ENCODE results near the gene DYNC1H1. TPM values are rescaled to one million over a fixed set of nuclear protein-coding genes. Genes with fewer than 3 reads are reported as not detected.

DYNC1H1 gene
- total and polyA plus RNA-seq, 2 experiments from 2014 or later = 141 to 405 TPM

DNA sequence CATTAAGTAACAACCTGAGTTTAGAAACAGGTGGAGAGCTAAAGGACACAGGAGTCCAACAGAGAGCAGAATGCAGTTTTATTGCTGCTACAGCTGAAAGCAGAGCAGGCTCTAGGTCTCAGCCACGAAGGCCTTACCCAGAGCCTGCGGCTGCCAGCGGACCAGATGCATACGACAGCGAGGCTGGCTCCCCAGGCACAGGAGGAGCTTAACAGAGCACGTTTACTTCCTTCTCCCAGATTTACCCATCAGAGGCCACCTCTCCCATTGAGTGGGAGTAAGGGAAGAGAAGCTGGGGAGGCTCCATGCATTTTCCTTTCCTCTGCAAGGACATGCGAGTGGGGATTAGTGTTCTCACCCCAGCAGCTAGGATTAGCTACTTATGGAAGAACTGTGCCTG, 22.6 kb downstream of the DYNC1H1 start:
- no peak for TF ChIP-seq CTCF (IDR thresholded peaks at IDR 0.05; ENCODE audit: poor library complexity)
- no peak for TF ChIP-seq EZH2phosphoT487 (IDR thresholded peaks at IDR 0.05; ENCODE audit: low read depth, severe bottlenecking, unreplicated experiment)
- TF ChIP-seq EZH2 (IDR thresholded peaks at IDR 0.05; ENCODE audit: borderline replicate concordance) = no peak
- peaks cover 5% of the 10 kb centered on the region for H4K20me1 ChIP-seq (ENCODE audit: insufficient read depth, poor library complexity, severe bottlenecking)

DNA sequence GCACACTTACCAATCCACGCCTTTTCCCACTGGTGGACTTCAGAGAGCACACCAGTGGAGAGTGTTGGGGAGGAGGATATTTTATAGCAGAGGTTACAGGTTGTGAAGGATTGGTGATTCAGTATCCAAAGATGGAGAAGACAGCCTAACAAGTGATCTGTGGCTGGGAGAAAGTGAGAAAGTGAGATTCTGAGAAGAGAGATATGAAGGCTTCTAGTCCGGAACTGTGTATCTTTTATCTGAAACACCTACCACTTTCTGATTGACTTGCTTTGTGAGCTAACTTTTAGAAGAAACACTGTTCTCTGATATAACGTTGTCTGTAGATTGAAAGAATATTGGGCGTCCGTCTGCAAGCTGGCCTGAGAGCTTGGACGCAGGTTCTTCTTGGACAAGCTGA, 24.0 kb downstream of the DYNC1H1 start:
- Histone ChIP-seq H3K27me3 (no peaks in the 10 kb centered on the region), H3K9me2 (replicated peaks; ENCODE audit: insufficient read depth) (no peaks in the 10 kb centered on the region), H2AFZ (no peak overlapping the region), H4K20me1 (ENCODE audit: insufficient read depth, poor library complexity, severe bottlenecking) (peaks cover 8% of the 10 kb centered on the region), H3K4me1 (ENCODE audit: insufficient read depth) (no peaks in the 10 kb centered on the region), H3K36me3 (replicated peaks; ENCODE audit: insufficient read depth, low read depth) (no peaks in the 10 kb centered on the region), H3K9me3 (ENCODE audit: low read depth) (no peaks in the 10 kb centered on the region), H3K4me3 (no peak overlapping the region), H3K79me2 (peaks cover 9% of the 10 kb centered on the region), H3K4me2 (no peak overlapping the region), H3K27ac (no peak overlapping the region)
- no peak for TF ChIP-seq EZH2 (IDR thresholded peaks at IDR 0.05; ENCODE audit: borderline replicate concordance)
- no peak for TF ChIP-seq CTCF (IDR thresholded peaks at IDR 0.05; ENCODE audit: poor library complexity)
- no peak for TF ChIP-seq EZH2phosphoT487 (IDR thresholded peaks at IDR 0.05; ENCODE audit: low read depth, severe bottlenecking, unreplicated experiment)
- DNase-seq (ENCODE audit: low spot score) = no peak
- 93% methylated on average over 6 of the region's 6 CpGs for WGBS (ENCODE audit: low lambda C conversion rate, missing lambda C conversion rate)

More for the DNA sequence above, 22.6 kb downstream of the DYNC1H1 start:
- Histone ChIP-seq H3K4me3 (no peak overlapping the region), H3K27me3 (no peaks in the 10 kb centered on the region), H3K79me2 (peaks cover 10% of the 10 kb centered on the region), H3K9me3 (ENCODE audit: low read depth) (no peaks in the 10 kb centered on the region), H3K4me1 (ENCODE audit: insufficient read depth) (no peaks in the 10 kb centered on the region), H2AFZ (no peak overlapping the region), H3K36me3 (replicated peaks; ENCODE audit: insufficient read depth, low read depth) (no peaks in the 10 kb centered on the region), H3K27ac (no peak overlapping the region), H3K4me2 (no peak overlapping the region), H3K9me2 (replicated peaks; ENCODE audit: insufficient read depth) (no peaks in the 10 kb centered on the region)
- no peak for DNase-seq (ENCODE audit: low spot score)
- WGBS (ENCODE audit: low lambda C conversion rate, missing lambda C conversion rate) = 95% methylated on average over 7 of the region's 7 CpGs

GRCh38 chr14:101991352-101991751, 27.0 kb downstream of the DYNC1H1 start:
- H3K9me3 ChIP-seq (ENCODE audit: low read depth) = no peaks in the 10 kb centered on the region
- H3K36me3 ChIP-seq (replicated peaks; ENCODE audit: insufficient read depth, low read depth) = no peaks in the 10 kb centered on the region
- 94% methylated on average over 5 of the region's 5 CpGs for WGBS (ENCODE audit: low lambda C conversion rate, missing lambda C conversion rate)
- no peak overlapping the region for H3K4me2 ChIP-seq
- H3K4me1 ChIP-seq (ENCODE audit: insufficient read depth) = no peaks in the 10 kb centered on the region
- H4K20me1 ChIP-seq (ENCODE audit: insufficient read depth, poor library complexity, severe bottlenecking) = peaks cover 8% of the 10 kb centered on the region
- no peak overlapping the region for H3K4me3 ChIP-seq
- peaks cover 10% of the 10 kb centered on the region for H3K79me2 ChIP-seq
- H3K9me2 ChIP-seq (replicated peaks; ENCODE audit: insufficient read depth) = no peaks in the 10 kb centered on the region
- H3K27me3 ChIP-seq = no peaks in the 10 kb centered on the region
- DNase-seq (ENCODE audit: low spot score) = no peak
- no peak overlapping the region for H2AFZ ChIP-seq
- TF ChIP-seq EZH2 (IDR thresholded peaks at IDR 0.05; ENCODE audit: borderline replicate concordance) (no peak), EZH2phosphoT487 (IDR thresholded peaks at IDR 0.05; ENCODE audit: low read depth, severe bottlenecking, unreplicated experiment) (no peak), CTCF (IDR thresholded peaks at IDR 0.05; ENCODE audit: poor library complexity) (no peak)
- no peak overlapping the region for H3K27ac ChIP-seq

- Histone ChIP-seq H3K4me3 (no peak overlapping the region), H3K9me2 (replicated peaks; ENCODE audit: insufficient read depth) (no peaks in the 10 kb centered on the region), H3K79me2 (peaks cover 7% of the 10 kb centered on the region), H4K20me1 (ENCODE audit: insufficient read depth, poor library complexity, severe bottlenecking) (peaks cover 3% of the 10 kb centered on the region), H3K36me3 (replicated peaks; ENCODE audit: insufficient read depth, low read depth) (peaks cover 2% of the 10 kb centered on the region), H3K4me2 (no peak overlapping the region), H2AFZ (no peak overlapping the region), H3K9me3 (ENCODE audit: low read depth) (no peaks in the 10 kb centered on the region), H3K27me3 (no peaks in the 10 kb centered on the region), H3K4me1 (ENCODE audit: insufficient read depth) (no peaks in the 10 kb centered on the region), H3K27ac (no peak overlapping the region)
- no peak for DNase-seq (ENCODE audit: low spot score)
- no peak for TF ChIP-seq EZH2 (IDR thresholded peaks at IDR 0.05; ENCODE audit: borderline replicate concordance)
- no peak for TF ChIP-seq EZH2phosphoT487 (IDR thresholded peaks at IDR 0.05; ENCODE audit: low read depth, severe bottlenecking, unreplicated experiment)
- TF ChIP-seq CTCF (IDR thresholded peaks at IDR 0.05; ENCODE audit: poor library complexity) = no peak
- 94% methylated on average over 7 of the region's 7 CpGs for WGBS (ENCODE audit: low lambda C conversion rate, missing lambda C conversion rate)
These were observed 28.3 kb downstream of the DYNC1H1 start for GRCh38 chr14:101992708-101993107.

All from hepatocyte (in vitro differentiated cells).